Gastroesophageal sphincter (tissue), 4 donors: ENCODE data around the gene RAD51B. TPM values are rescaled to one million over a fixed set of nuclear protein-coding genes. Genes with fewer than 3 reads are reported as not detected.
A peak's percentile ranks its signal among the peaks of the same experiment; 100 is the strongest.

Source experiments
- ATAC-seq: fragments of 150-250 bp; one replicate; pipeline ENCODE4 v1.9.1; 2016; ENCODE audit warnings: mild to moderate bottlenecking, moderate library complexity
- H3K27ac ChIP-seq, 4 donors: fragments of 200-600 bp; sonication (generic) in 3 of 4; 1 replicate in 3 of 4; 2 replicates in 1 of 4; pipeline ENCODE4 v1.5.1; 2016 to 2019
- H3K27me3 ChIP-seq: fragments of 200-600 bp; sonication (generic); one replicate; pipeline ENCODE4 v1.5.1; 2019
- H3K36me3 ChIP-seq, 2 donors: fragments of 200-600 bp; sonication (generic); one replicate each; pipeline ENCODE4 v1.5.1; 2019; ENCODE audit warnings: control low read depth in 1 of 2
- H3K4me1 ChIP-seq, 3 donors: fragments of 200-600 bp; sonication (generic); 1 replicate in 2 of 3; 2 replicates in 1 of 3; pipeline ENCODE4 v1.5.1; 2016 to 2019; ENCODE audit warnings: control low read depth in 2 of 3
- H3K4me3 ChIP-seq, 2 donors: fragments of 200-600 bp; sonication (generic); one replicate each; pipeline ENCODE4 v1.5.1; 2019; ENCODE audit warnings: mild to moderate bottlenecking in 1 of 2, moderate library complexity in 1 of 2
- H3K9me3 ChIP-seq, 3 donors: fragments of 200-600 bp; sonication (generic); one replicate each; pipeline ENCODE4 v1.5.1; 2017 to 2019; ENCODE audit warnings: control low read depth in 2 of 3
- CTCF ChIP-seq, 4 experiments: fragments of 200-600 bp in 2 of 4; fragments of 450-650 bp in 2 of 4; sonication (generic) in 1 of 4; IDR thresholded peaks; one replicate each; pipeline ENCODE4 v1.5.1; 2017 to 2019; ENCODE audit warnings: antibody characterized with exemption in 4 of 4, mild to moderate bottlenecking in 2 of 4, moderate library complexity in 2 of 4
- EP300 ChIP-seq: sonication (generic); formaldehyde crosslinking; IDR thresholded peaks from one replicate; pipeline ENCODE4 v1.6.1; 2017; ENCODE audit warnings: antibody characterized with exemption, mild to moderate bottlenecking
- POLR2A ChIP-seq, 2 donors: fragments of 450-650 bp; IDR thresholded peaks; one replicate each; pipeline ENCODE4 v1.6.1; 2017; ENCODE audit warnings: antibody characterized with exemption in 2 of 2, mild to moderate bottlenecking in 2 of 2, moderate library complexity in 1 of 2
- POLR2AphosphoS5 ChIP-seq: sonication (generic); formaldehyde crosslinking; IDR thresholded peaks from one replicate; pipeline ENCODE4 v1.6.1; 2017; ENCODE audit warnings: antibody characterized with exemption
- WGBS, 2 donors: methylation state at CpG; one replicate each; pipeline ENCODE4 v1.1.5; 2018; ENCODE audit warnings: low coverage in 1 of 2; 5-methylcytosine and 5-hydroxymethylcytosine counted together
- total RNA-seq, 4 donors: library from RNA; depleted of rRNA; stranded (reverse); fragments of >200 nt; gene quantifications; one replicate each; pipeline ENCODE4 v1.1.0, GENCODE V29; 2016

Gene RAD51B
- total RNA-seq, 4 donors from 2014 or later, result 5.1 to 7.0 (median 6.0) TPM

GRCh38 chr14:68663385-68664076 is 844.0 kb downstream of the RAD51B start:
- Histone ChIP-seq H3K27ac (peak overlapping the region in 3 of 4 donors; percentile 88 to 91 (median 90)), H3K27me3 (no peaks in the 10 kb centered on the region), H3K9me3 (no peaks in the 10 kb centered on the region), H3K4me3 (no peak overlapping the region), H3K36me3 (no peaks in the 10 kb centered on the region), H3K4me1 (peaks cover 33 to 99% (median 53%) of the 10 kb centered on the region in 3 donors)
- no peak for ATAC-seq
- peak in 1 of 4 experiments; percentile 6 for TF ChIP-seq CTCF (IDR thresholded peaks at IDR 0.05)
- TF ChIP-seq POLR2A (IDR thresholded peaks at IDR 0.05), result no peak
- peak; percentile 28 for TF ChIP-seq POLR2AphosphoS5
- 57 to 67% methylated on average over 6 to 9 of the region's 9 CpGs for WGBS, 2 donors

GRCh38 chr14:68664225-68664681 is 844.7 kb downstream of the RAD51B start:
- no peak overlapping the region for H3K4me3 ChIP-seq
- TF ChIP-seq POLR2AphosphoS5, result no peak
- H3K9me3 ChIP-seq, result no peaks in the 10 kb centered on the region
- no peak for ATAC-seq
- no peaks in the 10 kb centered on the region for H3K27me3 ChIP-seq
- H3K27ac ChIP-seq, result peak overlapping the region; percentile 82 to 91 (median 89)
- no peaks in the 10 kb centered on the region for H3K36me3 ChIP-seq
- peaks cover 36 to 99% (median 53%) of the 10 kb centered on the region in 3 donors for H3K4me1 ChIP-seq
- WGBS, 2 donors, result 31 to 50% methylated on average over 3 to 4 of the region's 4 CpGs

- peak overlapping the region; percentile 82 to 91 (median 89) for H3K27ac ChIP-seq
- H3K4me1 ChIP-seq, result peaks cover 35 to 99% (median 53%) of the 10 kb centered on the region in 3 donors
These were observed 845.6 kb downstream of the RAD51B start for GRCh38 chr14:68665131-68665530.

GRCh38 chr14:68665792-68666204 is 846.2 kb downstream of the RAD51B start:
- H3K27me3 ChIP-seq, result no peaks in the 10 kb centered on the region
- peak overlapping the region; percentile 82 to 91 (median 89) for H3K27ac ChIP-seq
- no peaks in the 10 kb centered on the region for H3K9me3 ChIP-seq
- H3K4me3 ChIP-seq, result no peak overlapping the region
- no peak for ATAC-seq
- H3K4me1 ChIP-seq, result peaks cover 38 to 99% (median 60%) of the 10 kb centered on the region in 3 donors
- H3K36me3 ChIP-seq, result no peaks in the 10 kb centered on the region
- no peak for TF ChIP-seq POLR2AphosphoS5

More at GRCh38 chr14:68665131-68665530, 845.6 kb downstream of the RAD51B start:
- H3K4me3 ChIP-seq, result no peak overlapping the region
- no peak for ATAC-seq
- WGBS, 2 donors, result 35 to 37% methylated on average over 3 to 4 of the region's 4 CpGs
- TF ChIP-seq POLR2AphosphoS5 (no peak), CTCF (IDR thresholded peaks at IDR 0.05) (no peak), POLR2A (IDR thresholded peaks at IDR 0.05) (no peak), EP300 (no peak)
- no peaks in the 10 kb centered on the region for H3K27me3 ChIP-seq
- no peaks in the 10 kb centered on the region for H3K36me3 ChIP-seq
- H3K9me3 ChIP-seq, result no peaks in the 10 kb centered on the region

- peaks cover 42 to 99% (median 64%) of the 10 kb centered on the region in 3 donors for H3K4me1 ChIP-seq
- no peaks in the 10 kb centered on the region for H3K36me3 ChIP-seq
- 4 to 8% methylated on average over 2 of the region's 2 CpGs for WGBS, 2 donors
- no peaks in the 10 kb centered on the region for H3K9me3 ChIP-seq
- no peaks in the 10 kb centered on the region for H3K27me3 ChIP-seq
- TF ChIP-seq POLR2A (IDR thresholded peaks at IDR 0.05), result no peak
- TF ChIP-seq EP300, result no peak
- no peak for TF ChIP-seq POLR2AphosphoS5
- no peak for TF ChIP-seq CTCF (IDR thresholded peaks at IDR 0.05)
- ATAC-seq, result no peak
- H3K4me3 ChIP-seq, result no peak overlapping the region
- peak overlapping the region; percentile 82 to 91 (median 89) for H3K27ac ChIP-seq
These were observed 846.7 kb downstream of the RAD51B start for GRCh38 chr14:68666236-68666635.

GRCh38 chr14:68666899-68667298 is 847.3 kb downstream of the RAD51B start:
- TF ChIP-seq CTCF (IDR thresholded peaks at IDR 0.05), result no peak
- no peak for TF ChIP-seq EP300
- TF ChIP-seq POLR2A (IDR thresholded peaks at IDR 0.05), result no peak
- no peak for TF ChIP-seq POLR2AphosphoS5
- peak overlapping the region; percentile 82 to 91 (median 89) for H3K27ac ChIP-seq
- no peaks in the 10 kb centered on the region for H3K27me3 ChIP-seq
- 40 to 75% methylated on average over 1 to 5 of the region's 5 CpGs for WGBS, 2 donors
- no peaks in the 10 kb centered on the region for H3K9me3 ChIP-seq
- H3K4me3 ChIP-seq, result no peak overlapping the region
- no peak for ATAC-seq
- no peaks in the 10 kb centered on the region for H3K36me3 ChIP-seq
- peaks cover 47 to 100% (median 71%) of the 10 kb centered on the region in 3 donors for H3K4me1 ChIP-seq
